ENCODE results near the gene GNGT1.

The GNGT1 gene

DNA sequence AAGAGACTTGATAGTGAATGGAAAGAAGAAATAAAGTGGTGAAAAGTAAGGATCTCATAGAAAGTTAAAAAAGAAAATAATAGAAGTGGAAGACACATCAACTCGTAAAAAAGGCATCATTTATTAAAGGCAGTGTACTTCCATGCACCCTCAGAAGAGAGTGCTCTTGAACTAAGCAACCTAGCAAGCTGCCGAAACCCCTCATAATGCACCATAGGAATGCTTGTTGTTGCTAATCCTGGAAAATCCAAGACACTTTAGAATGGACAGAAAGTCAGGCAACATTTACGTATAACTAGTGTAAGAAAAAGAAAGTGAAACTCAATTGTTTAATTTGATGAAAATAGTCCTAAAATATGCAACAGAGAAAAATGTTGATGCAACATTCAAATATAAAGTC, 28.6 kb upstream of the GNGT1 start:
- no peak overlapping the region for H3K4me3 ChIP-seq (ENCODE audit: low read length)
- TF ChIP-seq, protein P1, sequence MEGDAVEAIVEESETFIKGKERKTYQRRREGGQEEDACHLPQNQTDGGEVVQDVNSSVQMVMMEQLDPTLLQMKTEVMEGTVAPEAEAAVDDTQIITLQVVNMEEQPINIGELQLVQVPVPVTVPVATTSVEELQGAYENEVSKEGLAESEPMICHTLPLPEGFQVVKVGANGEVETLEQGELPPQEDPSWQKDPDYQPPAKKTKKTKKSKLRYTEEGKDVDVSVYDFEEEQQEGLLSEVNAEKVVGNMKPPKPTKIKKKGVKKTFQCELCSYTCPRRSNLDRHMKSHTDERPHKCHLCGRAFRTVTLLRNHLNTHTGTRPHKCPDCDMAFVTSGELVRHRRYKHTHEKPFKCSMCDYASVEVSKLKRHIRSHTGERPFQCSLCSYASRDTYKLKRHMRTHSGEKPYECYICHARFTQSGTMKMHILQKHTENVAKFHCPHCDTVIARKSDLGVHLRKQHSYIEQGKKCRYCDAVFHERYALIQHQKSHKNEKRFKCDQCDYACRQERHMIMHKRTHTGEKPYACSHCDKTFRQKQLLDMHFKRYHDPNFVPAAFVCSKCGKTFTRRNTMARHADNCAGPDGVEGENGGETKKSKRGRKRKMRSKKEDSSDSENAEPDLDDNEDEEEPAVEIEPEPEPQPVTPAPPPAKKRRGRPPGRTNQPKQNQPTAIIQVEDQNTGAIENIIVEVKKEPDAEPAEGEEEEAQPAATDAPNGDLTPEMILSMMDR (IDR thresholded peaks at IDR 0.05; ENCODE audit: insufficient read depth, low read depth, low read length, missing control alignments), result no peak
- DNase-seq (ENCODE audit: low read depth), result no peak

DNA sequence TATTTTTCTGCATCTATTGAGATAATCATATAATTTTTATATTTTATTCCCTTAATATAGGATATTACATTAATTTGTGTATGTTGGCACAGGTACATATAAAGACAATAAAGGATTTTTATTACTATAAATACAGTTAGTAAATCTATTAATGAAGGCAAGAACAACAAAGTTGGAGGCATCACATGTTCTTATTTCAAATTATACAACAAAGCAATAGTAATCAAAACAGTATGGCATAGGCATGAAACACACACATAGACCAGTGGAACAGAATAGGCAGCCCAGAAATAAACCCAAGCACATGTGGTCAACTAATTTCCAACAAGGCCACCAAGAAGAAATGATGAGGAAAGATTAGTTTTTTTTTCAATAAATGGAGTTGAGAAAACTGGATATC, 27.0 kb upstream of the GNGT1 start:
- TF ChIP-seq, protein P1 (IDR thresholded peaks at IDR 0.05; ENCODE audit: insufficient read depth, low read depth, low read length, missing control alignments), result no peak
- DNase-seq (ENCODE audit: low read depth), result no peak
- H3K4me3 ChIP-seq (ENCODE audit: low read length), result no peak overlapping the region

DNA sequence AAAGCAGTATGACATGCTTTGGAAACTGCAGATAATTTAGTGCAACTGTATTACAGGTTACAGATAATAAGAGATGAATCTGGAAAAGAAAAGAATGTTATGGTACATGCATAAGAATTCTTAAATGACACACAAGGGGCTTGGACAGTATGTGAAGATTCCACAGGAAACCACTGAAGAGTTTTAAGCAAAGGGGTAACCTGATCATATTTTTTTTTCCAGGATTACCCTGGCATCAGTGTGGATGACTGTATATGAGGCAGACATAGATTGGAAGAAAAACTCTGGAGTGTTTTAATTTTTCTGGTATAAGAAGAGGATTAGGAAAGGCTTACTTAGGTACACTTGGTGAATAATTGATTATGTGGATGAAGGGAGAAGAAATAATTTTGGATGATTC, 23.9 kb upstream of the GNGT1 start:
- TF ChIP-seq, protein P1 (IDR thresholded peaks at IDR 0.05; ENCODE audit: insufficient read depth, low read depth, low read length, missing control alignments), result no peak
- no peak overlapping the region for H3K4me3 ChIP-seq (ENCODE audit: low read length)
- DNase-seq (ENCODE audit: low read depth), result no peak

DNA sequence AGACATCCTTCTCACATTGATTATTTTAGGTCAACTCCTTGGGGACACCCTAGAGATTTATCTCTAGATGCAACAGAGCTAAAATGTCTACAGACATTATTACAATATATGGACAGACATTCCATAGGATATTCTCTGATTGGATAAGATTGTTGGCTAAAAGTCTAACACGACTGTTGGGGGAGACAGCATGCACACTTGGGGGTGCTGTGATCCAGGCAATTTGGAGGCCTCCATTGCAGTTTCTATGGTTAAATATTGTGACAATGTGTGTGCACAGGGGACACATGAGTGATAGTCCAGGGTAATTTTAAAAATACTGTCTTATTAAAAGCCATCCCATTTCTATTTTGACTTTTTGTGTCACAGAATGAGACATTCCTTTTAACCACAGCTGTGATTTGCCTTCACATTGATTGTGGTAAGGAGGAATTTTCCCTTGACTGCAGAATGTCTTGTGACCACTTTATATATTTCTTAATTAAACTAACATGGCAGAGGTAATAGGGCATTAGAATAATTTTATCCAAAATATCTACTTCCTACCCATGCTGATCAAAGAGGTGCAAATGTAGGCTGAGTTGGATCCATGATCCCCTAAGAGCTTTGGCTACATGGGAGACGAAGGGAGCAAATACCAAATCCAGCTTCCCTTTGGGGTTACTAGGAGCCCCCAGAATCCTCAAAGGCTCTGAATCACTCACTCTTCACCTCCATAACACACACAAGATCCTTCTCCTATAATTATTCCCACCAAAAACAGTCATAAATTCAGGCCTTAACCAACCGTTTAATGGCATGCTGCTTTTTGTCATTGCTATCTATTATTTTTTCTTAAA, 23.1 kb upstream of the GNGT1 start:
- no peak for DNase-seq (ENCODE audit: low read depth)
- H3K4me3 ChIP-seq (ENCODE audit: low read length), result no peak overlapping the region
- TF ChIP-seq, protein P1 (IDR thresholded peaks at IDR 0.05; ENCODE audit: insufficient read depth, low read depth, low read length, missing control alignments), result no peak

DNA sequence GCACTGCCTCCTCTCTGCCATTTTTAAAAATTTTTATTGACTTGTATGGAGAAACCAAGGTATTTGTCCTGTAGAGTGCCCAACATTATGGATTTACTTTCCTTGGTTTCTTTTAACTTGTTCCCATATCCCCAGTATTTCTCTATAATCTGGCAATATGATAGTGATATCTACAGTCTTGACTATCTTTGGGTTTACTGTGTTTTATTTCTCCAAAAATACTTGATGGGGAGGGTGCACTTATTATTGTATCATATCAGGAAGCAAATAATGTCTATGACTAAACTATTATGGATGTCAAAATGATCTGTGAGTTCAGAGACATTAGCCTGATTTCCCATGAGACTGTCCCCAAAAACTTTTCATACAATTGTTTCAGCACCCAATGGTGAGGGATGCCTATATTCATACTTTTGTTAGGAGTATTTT, 22.4 kb upstream of the GNGT1 start:
- TF ChIP-seq, protein P1 (IDR thresholded peaks at IDR 0.05; ENCODE audit: insufficient read depth, low read depth, low read length, missing control alignments), result no peak
- DNase-seq (ENCODE audit: low read depth), result no peak
- H3K4me3 ChIP-seq (ENCODE audit: low read length), result no peak overlapping the region

DNA sequence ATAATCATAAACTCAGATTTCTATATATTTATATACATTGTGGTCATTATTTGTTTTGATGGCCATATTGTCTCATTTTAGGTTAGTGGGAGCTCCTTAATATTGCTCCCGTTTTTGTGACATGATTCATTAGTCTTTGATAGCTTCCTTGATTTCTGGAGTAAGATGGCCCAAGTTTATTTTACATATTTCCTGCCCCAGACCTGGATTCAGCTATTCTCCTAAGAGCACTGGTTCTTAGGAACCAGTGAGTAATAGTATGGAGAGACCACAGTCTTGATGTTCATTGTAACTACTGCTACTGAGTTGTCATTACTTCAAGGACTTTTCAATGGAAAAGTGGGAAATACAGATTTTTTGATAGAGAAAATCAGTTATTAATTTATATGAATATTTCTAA, 21.8 kb upstream of the GNGT1 start:
- TF ChIP-seq, protein P1 (IDR thresholded peaks at IDR 0.05; ENCODE audit: insufficient read depth, low read depth, low read length, missing control alignments), result no peak
- no peak overlapping the region for H3K4me3 ChIP-seq (ENCODE audit: low read length)
- no peak for DNase-seq (ENCODE audit: low read depth)

DNA sequence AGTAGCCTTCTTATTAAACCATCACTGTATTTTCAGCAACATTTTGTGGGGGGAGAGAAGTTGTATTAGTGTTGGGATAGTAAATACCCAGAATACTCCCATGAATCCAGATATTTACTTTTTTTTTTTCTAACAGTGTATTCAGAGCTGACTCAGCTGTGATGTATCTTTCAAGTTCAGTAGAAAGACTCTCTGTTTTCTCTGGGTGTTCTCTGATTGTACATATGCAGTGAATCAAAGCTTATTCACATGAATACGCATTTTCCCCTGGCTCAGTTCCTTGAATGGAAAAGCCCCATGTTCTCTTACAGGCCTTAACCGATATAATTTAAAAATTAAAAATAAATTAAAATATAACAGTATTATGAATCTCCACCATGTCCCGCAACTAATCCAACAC, 17.1 kb upstream of the GNGT1 start:
- TF ChIP-seq, protein P1 (IDR thresholded peaks at IDR 0.05; ENCODE audit: insufficient read depth, low read depth, low read length, missing control alignments), result no peak
- DNase-seq (ENCODE audit: low read depth), result peak; percentile 81
- H3K4me3 ChIP-seq (ENCODE audit: low read length), result no peak overlapping the region

Measured in epithelial cell of esophagus (primary cell).